ENCODE results near the gene UBE3C.

DNA sequence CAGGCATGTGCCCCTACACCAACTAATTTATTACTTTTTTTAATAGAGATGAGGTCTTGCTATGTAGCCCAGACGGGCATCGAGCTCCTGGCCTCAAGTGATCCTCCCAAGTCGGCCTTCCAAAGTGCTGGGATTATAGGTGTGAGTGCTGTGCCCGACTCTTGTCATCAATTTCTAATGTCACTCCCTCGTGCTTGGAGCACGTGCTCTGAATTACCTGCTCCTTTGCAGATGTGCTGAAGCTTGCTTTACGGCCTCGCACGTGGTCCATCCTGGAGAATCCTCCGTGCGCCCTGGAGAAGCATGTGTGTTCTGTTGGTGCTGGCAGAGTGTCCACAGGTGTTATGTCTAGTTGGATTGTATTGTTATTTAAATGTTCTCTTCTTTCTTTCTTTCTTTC is 11.8 kb upstream of the UBE3C start:
- TF ChIP-seq, protein P1, sequence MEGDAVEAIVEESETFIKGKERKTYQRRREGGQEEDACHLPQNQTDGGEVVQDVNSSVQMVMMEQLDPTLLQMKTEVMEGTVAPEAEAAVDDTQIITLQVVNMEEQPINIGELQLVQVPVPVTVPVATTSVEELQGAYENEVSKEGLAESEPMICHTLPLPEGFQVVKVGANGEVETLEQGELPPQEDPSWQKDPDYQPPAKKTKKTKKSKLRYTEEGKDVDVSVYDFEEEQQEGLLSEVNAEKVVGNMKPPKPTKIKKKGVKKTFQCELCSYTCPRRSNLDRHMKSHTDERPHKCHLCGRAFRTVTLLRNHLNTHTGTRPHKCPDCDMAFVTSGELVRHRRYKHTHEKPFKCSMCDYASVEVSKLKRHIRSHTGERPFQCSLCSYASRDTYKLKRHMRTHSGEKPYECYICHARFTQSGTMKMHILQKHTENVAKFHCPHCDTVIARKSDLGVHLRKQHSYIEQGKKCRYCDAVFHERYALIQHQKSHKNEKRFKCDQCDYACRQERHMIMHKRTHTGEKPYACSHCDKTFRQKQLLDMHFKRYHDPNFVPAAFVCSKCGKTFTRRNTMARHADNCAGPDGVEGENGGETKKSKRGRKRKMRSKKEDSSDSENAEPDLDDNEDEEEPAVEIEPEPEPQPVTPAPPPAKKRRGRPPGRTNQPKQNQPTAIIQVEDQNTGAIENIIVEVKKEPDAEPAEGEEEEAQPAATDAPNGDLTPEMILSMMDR (IDR thresholded peaks at IDR 0.05), result no peak
- TF ChIP-seq EP300 (IDR thresholded peaks at IDR 0.05; ENCODE audit: low read depth) (no peak), POLR2AphosphoS5 (IDR thresholded peaks at IDR 0.05) (no peak)
